ENCODE measurements around the gene C9orf50. TPM values are rescaled to one million over a fixed set of nuclear protein-coding genes. Genes with fewer than 3 reads are reported as not detected.

The C9orf50 gene
- total RNA-seq, 1 experiment from 2014 or later, result not detected

- DNase-seq (ENCODE audit: low read depth), result no peak
Measured at GRCh38 chr9:129591916-129592315, 29.0 kb downstream of the C9orf50 start.

- DNase-seq (ENCODE audit: low read depth), result no peak
Measured at GRCh38 chr9:129590466-129590865, 30.4 kb downstream of the C9orf50 start.

GRCh38 chr9:129587487-129588262 lies 33.2 kb downstream of the C9orf50 start:
- no peak for DNase-seq (ENCODE audit: low read depth)

GRCh38 chr9:129586685-129587084 lies 34.2 kb downstream of the C9orf50 start:
- DNase-seq (ENCODE audit: low read depth), result no peak

- DNase-seq (ENCODE audit: low read depth), result no peak
Measured at GRCh38 chr9:129586245-129586644, 34.7 kb downstream of the C9orf50 start.

GRCh38 chr9:129585352-129585751 lies 35.5 kb downstream of the C9orf50 start:
- DNase-seq (ENCODE audit: low read depth), result no peak

- peak; percentile 81 for DNase-seq (ENCODE audit: low read depth)
Measured at GRCh38 chr9:129584136-129584535, 36.8 kb downstream of the C9orf50 start.

- no peak for DNase-seq (ENCODE audit: low read depth)
Measured at GRCh38 chr9:129583308-129584038, 37.4 kb downstream of the C9orf50 start.

GRCh38 chr9:129582855-129583254 lies 38.0 kb downstream of the C9orf50 start:
- DNase-seq (ENCODE audit: low read depth), result no peak

GRCh38 chr9:129581505-129582189 lies 39.3 kb downstream of the C9orf50 start:
- DNase-seq (ENCODE audit: low read depth), result no peak

- no peak for DNase-seq (ENCODE audit: low read depth)
Measured at GRCh38 chr9:129580211-129580915, 40.5 kb downstream of the C9orf50 start.

GRCh38 chr9:129579294-129579693 lies 41.6 kb downstream of the C9orf50 start:
- no peak for DNase-seq (ENCODE audit: low read depth)

- DNase-seq (ENCODE audit: low read depth), result peak; percentile 68
Measured at GRCh38 chr9:129576546-129577543, 44.1 kb downstream of the C9orf50 start.

GRCh38 chr9:129575818-129576217 lies 45.1 kb downstream of the C9orf50 start:
- DNase-seq (ENCODE audit: low read depth), result no peak

- peak; percentile 47 for DNase-seq (ENCODE audit: low read depth)
Measured at GRCh38 chr9:129574911-129575585, 45.9 kb downstream of the C9orf50 start.

GRCh38 chr9:129573977-129574376 lies 46.9 kb downstream of the C9orf50 start:
- DNase-seq (ENCODE audit: low read depth), result no peak

- no peak for DNase-seq (ENCODE audit: low read depth)
Measured at GRCh38 chr9:129572517-129572916, 48.4 kb downstream of the C9orf50 start.

GRCh38 chr9:129572052-129572425 lies 48.9 kb downstream of the C9orf50 start:
- no peak for DNase-seq (ENCODE audit: low read depth)

GRCh38 chr9:129571298-129572051 lies 49.4 kb downstream of the C9orf50 start:
- DNase-seq (ENCODE audit: low read depth), result peak; percentile 51
